Measurements from ENCODE around the gene IFNLR1.

The IFNLR1 gene

DNA sequence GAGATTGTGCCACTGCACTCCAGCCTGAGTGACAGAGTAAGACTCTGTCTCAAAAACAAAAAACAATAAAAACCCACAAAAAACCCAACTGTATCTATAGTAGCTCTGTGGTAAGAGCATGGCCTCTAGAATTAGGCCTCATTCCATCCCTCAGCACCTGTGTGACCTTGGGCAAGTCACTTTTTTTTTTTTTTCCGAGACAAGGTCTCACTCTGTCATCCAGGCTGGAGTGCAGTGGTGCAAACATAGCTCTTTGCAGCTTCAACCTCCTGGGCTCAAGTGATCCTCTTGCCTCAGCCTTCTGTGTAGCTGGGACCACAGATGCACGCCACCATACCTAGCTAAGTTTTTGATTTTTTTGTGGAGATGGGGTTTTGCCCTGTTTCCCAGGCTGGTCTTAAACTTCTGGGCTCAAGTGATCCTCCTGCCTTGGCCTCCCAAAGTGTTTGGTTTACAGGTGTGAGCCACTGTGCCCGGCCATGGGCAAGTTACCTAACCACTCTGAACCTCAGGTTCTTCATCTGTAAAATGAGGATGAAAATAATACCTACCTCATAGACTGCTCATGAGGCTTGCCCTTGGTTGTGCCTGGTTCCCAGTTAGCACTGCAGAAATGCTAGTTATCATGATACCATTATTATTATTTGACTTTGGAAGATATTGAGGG is 59.8 kb downstream of the IFNLR1 start:
- Histone ChIP-seq H3K27ac (ENCODE audit: low read length) (no peak overlapping the region), H3K9ac (ENCODE audit: low read length) (no peak overlapping the region), H4K20me1 (ENCODE audit: insufficient read depth, low read length) (no peaks in the 10 kb centered on the region), H3K36me3 (replicated peaks; ENCODE audit: insufficient read depth, low read length) (no peaks in the 10 kb centered on the region), H3K79me2 (ENCODE audit: low read length) (no peaks in the 10 kb centered on the region), H2AFZ (ENCODE audit: low read length) (no peak overlapping the region), H3K4me2 (ENCODE audit: low read depth, low read length) (no peak overlapping the region), H3K27me3 (replicated peaks; ENCODE audit: insufficient read depth, low read length) (no peaks in the 10 kb centered on the region), H3F3A (ENCODE audit: insufficient read depth, low read length) (no peaks in the 10 kb centered on the region), H3K4me3 (ENCODE audit: low read length) (no peak overlapping the region), H3K4me1 (ENCODE audit: low read length) (no peaks in the 10 kb centered on the region), H3K9me2 (replicated peaks; ENCODE audit: insufficient read depth, low read length) (no peaks in the 10 kb centered on the region), H3K9me3 (replicated peaks; ENCODE audit: insufficient read depth, low read length) (no peaks in the 10 kb centered on the region)
- no peak for DNase-seq
- TF ChIP-seq, protein P1, sequence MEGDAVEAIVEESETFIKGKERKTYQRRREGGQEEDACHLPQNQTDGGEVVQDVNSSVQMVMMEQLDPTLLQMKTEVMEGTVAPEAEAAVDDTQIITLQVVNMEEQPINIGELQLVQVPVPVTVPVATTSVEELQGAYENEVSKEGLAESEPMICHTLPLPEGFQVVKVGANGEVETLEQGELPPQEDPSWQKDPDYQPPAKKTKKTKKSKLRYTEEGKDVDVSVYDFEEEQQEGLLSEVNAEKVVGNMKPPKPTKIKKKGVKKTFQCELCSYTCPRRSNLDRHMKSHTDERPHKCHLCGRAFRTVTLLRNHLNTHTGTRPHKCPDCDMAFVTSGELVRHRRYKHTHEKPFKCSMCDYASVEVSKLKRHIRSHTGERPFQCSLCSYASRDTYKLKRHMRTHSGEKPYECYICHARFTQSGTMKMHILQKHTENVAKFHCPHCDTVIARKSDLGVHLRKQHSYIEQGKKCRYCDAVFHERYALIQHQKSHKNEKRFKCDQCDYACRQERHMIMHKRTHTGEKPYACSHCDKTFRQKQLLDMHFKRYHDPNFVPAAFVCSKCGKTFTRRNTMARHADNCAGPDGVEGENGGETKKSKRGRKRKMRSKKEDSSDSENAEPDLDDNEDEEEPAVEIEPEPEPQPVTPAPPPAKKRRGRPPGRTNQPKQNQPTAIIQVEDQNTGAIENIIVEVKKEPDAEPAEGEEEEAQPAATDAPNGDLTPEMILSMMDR (IDR thresholded peaks at IDR 0.05; ENCODE audit: low read length): no peak
- TF ChIP-seq EZH2phosphoT487 (IDR thresholded peaks at IDR 0.05; ENCODE audit: low read length) (no peak), EZH2 (optimal IDR thresholded peaks at IDR 0.05; ENCODE audit: low read depth, low read length) (no peak)

DNA sequence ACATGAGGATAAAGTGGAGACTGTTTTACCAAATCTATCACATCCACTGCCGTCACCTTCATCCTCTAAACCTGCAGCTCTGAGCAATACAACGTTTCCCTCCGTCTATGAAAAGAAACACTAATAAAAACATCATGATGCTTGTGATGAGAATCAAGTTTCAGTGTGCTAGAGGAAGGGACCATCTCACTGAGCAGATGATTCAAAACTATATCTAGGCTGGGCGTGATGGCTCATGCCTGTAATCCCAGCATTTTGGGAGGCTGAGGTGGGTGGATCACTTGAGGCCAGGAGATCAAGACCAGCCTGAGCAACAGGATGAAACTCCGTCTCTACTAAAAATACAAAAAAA is 60.4 kb downstream of the IFNLR1 start:
- TF ChIP-seq, protein P1 (IDR thresholded peaks at IDR 0.05; ENCODE audit: low read length): no peak
- no peak for TF ChIP-seq EZH2 (optimal IDR thresholded peaks at IDR 0.05; ENCODE audit: low read depth, low read length)

DNA sequence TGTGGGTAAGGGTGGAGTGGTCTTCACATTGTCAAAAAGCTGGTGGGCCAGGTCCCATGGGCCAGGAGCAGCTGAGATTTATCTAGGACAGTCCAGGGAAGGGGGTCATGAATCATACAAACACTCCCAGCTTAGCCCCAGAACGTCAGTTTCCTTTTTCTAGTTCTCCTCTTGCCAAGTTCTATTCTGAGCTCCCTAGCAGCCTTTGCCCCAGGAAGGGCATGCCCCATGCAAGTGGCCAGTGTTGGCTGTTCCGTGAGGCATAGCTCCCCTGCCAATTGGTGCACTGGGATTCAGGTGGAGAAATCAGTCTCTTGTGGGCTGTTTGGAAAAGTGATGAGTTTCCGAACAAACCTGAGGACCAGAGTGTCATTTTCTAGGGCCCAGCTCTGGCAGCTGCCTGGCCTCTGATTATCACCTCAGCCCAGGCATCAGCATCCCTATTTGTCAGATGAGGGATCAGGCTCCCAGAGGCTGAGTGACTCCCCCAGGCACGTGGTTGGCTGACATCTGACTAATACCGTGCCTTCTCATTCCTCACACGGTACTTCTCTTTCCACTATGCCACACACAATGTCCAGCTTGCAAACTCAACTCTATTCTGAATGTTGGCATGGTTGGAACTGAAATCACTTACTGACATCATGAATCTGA is 60.9 kb downstream of the IFNLR1 start:
- no peaks in the 10 kb centered on the region for H3F3A ChIP-seq (ENCODE audit: insufficient read depth, low read length)
- TF ChIP-seq EZH2phosphoT487 (IDR thresholded peaks at IDR 0.05; ENCODE audit: low read length) (no peak), EZH2 (optimal IDR thresholded peaks at IDR 0.05; ENCODE audit: low read depth, low read length) (no peak)
- TF ChIP-seq, protein P1 (IDR thresholded peaks at IDR 0.05; ENCODE audit: low read length): no peak
- DNase-seq: no peak
- no peak overlapping the region for H3K27ac ChIP-seq (ENCODE audit: low read length)
- no peak overlapping the region for H3K4me2 ChIP-seq (ENCODE audit: low read depth, low read length)
- H4K20me1 ChIP-seq (ENCODE audit: insufficient read depth, low read length): no peaks in the 10 kb centered on the region
- H2AFZ ChIP-seq (ENCODE audit: low read length): no peak overlapping the region
- H3K9me2 ChIP-seq (replicated peaks; ENCODE audit: insufficient read depth, low read length): no peaks in the 10 kb centered on the region
- H3K36me3 ChIP-seq (replicated peaks; ENCODE audit: insufficient read depth, low read length): no peaks in the 10 kb centered on the region
- H3K4me1 ChIP-seq (ENCODE audit: low read length): no peaks in the 10 kb centered on the region
- no peaks in the 10 kb centered on the region for H3K79me2 ChIP-seq (ENCODE audit: low read length)
- H3K9me3 ChIP-seq (replicated peaks; ENCODE audit: insufficient read depth, low read length): no peaks in the 10 kb centered on the region
- H3K4me3 ChIP-seq (ENCODE audit: low read length): no peak overlapping the region
- no peaks in the 10 kb centered on the region for H3K27me3 ChIP-seq (replicated peaks; ENCODE audit: insufficient read depth, low read length)
- H3K9ac ChIP-seq (ENCODE audit: low read length): no peak overlapping the region

More for the DNA sequence above, 60.4 kb downstream of the IFNLR1 start:
- Histone ChIP-seq H3K4me1 (ENCODE audit: low read length) (no peaks in the 10 kb centered on the region), H3K4me2 (ENCODE audit: low read depth, low read length) (no peak overlapping the region), H3K9ac (ENCODE audit: low read length) (no peak overlapping the region), H3K9me3 (replicated peaks; ENCODE audit: insufficient read depth, low read length) (no peaks in the 10 kb centered on the region), H3F3A (ENCODE audit: insufficient read depth, low read length) (no peaks in the 10 kb centered on the region), H2AFZ (ENCODE audit: low read length) (no peak overlapping the region), H3K27ac (ENCODE audit: low read length) (no peak overlapping the region), H3K36me3 (replicated peaks; ENCODE audit: insufficient read depth, low read length) (no peaks in the 10 kb centered on the region), H3K4me3 (ENCODE audit: low read length) (no peak overlapping the region), H3K9me2 (replicated peaks; ENCODE audit: insufficient read depth, low read length) (no peaks in the 10 kb centered on the region), H3K79me2 (ENCODE audit: low read length) (no peaks in the 10 kb centered on the region), H4K20me1 (ENCODE audit: insufficient read depth, low read length) (no peaks in the 10 kb centered on the region), H3K27me3 (replicated peaks; ENCODE audit: insufficient read depth, low read length) (no peaks in the 10 kb centered on the region)
- no peak for DNase-seq

Data from MM.1S (cell line).